Inflammatory macrophage (primary cell): ENCODE measurements around the gene DENND11.

Experiments used
- DNase-seq, 2 donors: peaks; one replicate each; pipeline ENCODE4 v3.0.0-alpha.2; 2020 to 2022

DENND11 gene

GRCh38 chr7:141676618-141677017 is 25.3 kb downstream of the DENND11 start:
- DNase-seq = peak in 1 of 2 donors; percentile 63

- peak; percentile 73 to 86 for DNase-seq
These were observed 26.3 kb downstream of the DENND11 start for GRCh38 chr7:141675436-141676215.

- DNase-seq = peak in 1 of 2 donors; percentile 22
These were observed 27.3 kb downstream of the DENND11 start for GRCh38 chr7:141674702-141675101.

- peak; percentile 50 to 72 for DNase-seq
These were observed 27.7 kb downstream of the DENND11 start for GRCh38 chr7:141674171-141674671.

GRCh38 chr7:141673346-141673745 is 28.6 kb downstream of the DENND11 start:
- DNase-seq = no peak

- DNase-seq = peak; percentile 89 to 91
These were observed 30.1 kb downstream of the DENND11 start for GRCh38 chr7:141671705-141672496.

GRCh38 chr7:141668853-141669252 is 33.1 kb downstream of the DENND11 start:
- no peak for DNase-seq

GRCh38 chr7:141666071-141666470 is 35.9 kb downstream of the DENND11 start:
- no peak for DNase-seq

GRCh38 chr7:141665208-141666035 is 36.5 kb downstream of the DENND11 start:
- no peak for DNase-seq

GRCh38 chr7:141664450-141664849 is 37.5 kb downstream of the DENND11 start:
- DNase-seq = no peak

- DNase-seq = peak; percentile 12 to 28
These were observed 38.7 kb downstream of the DENND11 start for GRCh38 chr7:141663081-141663849.

GRCh38 chr7:141660259-141660658 is 41.7 kb downstream of the DENND11 start:
- peak; percentile 87 to 89 for DNase-seq

- no peak for DNase-seq
These were observed 42.5 kb downstream of the DENND11 start for GRCh38 chr7:141659501-141659900.

- peak; percentile 79 to 83 for DNase-seq
These were observed 47.4 kb downstream of the DENND11 start for GRCh38 chr7:141654551-141654950.

GRCh38 chr7:141652691-141653090 is 49.3 kb downstream of the DENND11 start:
- DNase-seq = no peak
